Right lobe of liver (tissue), 6 donors: ENCODE results near the gene IGLL1. TPM values are rescaled to one million over a fixed set of nuclear protein-coding genes. Genes with fewer than 3 reads are reported as not detected.

Source experiments
- ATAC-seq, 4 donors: fragments of 200-7000 bp; cut with Tn5 transposase; one replicate each; pipeline ENCODE4 v1.9.1; 2020; ENCODE audit warnings: mild to moderate bottlenecking in 4 of 4, moderate library complexity in 4 of 4
- DNase-seq, 3 donors: peaks; one replicate each; pipeline ENCODE4 v3.0.0-alpha.2; 2020
- H3K27ac ChIP-seq, 3 donors: fragments of 200-600 bp; one replicate each; pipeline ENCODE4 v1.8.0; 2022
- H3K27me3 ChIP-seq, 2 donors: fragments of 200-600 bp; one replicate each; pipeline ENCODE4 v1.8.0; 2022
- H3K36me3 ChIP-seq, 4 donors: fragments of 200-600 bp; sonication (generic) in 1 of 4; one replicate each; pipeline versions ENCODE4 v1.5.1 to v1.8.0; 2017 to 2022; ENCODE audit warnings: control low read depth in 1 of 4
- H3K4me1 ChIP-seq, 4 donors: fragments of 200-600 bp; sonication (generic) in 1 of 4; one replicate each; pipeline versions ENCODE4 v1.5.1 to v1.8.0; 2017 to 2022; ENCODE audit warnings: control low read depth in 1 of 4
- H3K4me3 ChIP-seq, 3 donors: fragments of 200-600 bp; one replicate each; pipeline ENCODE4 v1.8.0; 2022
- H3K9me3 ChIP-seq, 4 donors: fragments of 200-600 bp; sonication (generic) in 1 of 4; one replicate each; pipeline versions ENCODE4 v1.5.1 to v1.8.0; 2017 to 2022; ENCODE audit warnings: control low read depth in 1 of 4
- CTCF ChIP-seq, 4 donors: fragments of 200-600 bp in 3 of 4; fragments of 450-650 bp in 1 of 4; IDR thresholded peaks; one replicate each; pipeline versions ENCODE4 v1.5.1 to v1.8.0; 2016 to 2022; ENCODE audit warnings: antibody characterized with exemption in 4 of 4, mild to moderate bottlenecking in 2 of 4
- POLR2A ChIP-seq: fragments of 450-650 bp; IDR thresholded peaks from one replicate; pipeline ENCODE4 v1.6.1; 2017; ENCODE audit warnings: antibody characterized with exemption, mild to moderate bottlenecking
- WGBS: methylation state at CpG from one replicate; pipeline ENCODE4 v1.1.6; 2018; ENCODE audit warnings: low coverage, low lambda C conversion rate; ENCODE audit not compliant: insufficient coverage; ENCODE audit errors: missing lambda C conversion rate; 5-methylcytosine and 5-hydroxymethylcytosine counted together
- intact Hi-C, 2 donors: fragments of 100-400 bp; cut with DNase I; formaldehyde crosslinking; loops; one replicate each; pipeline versions ENCODE4 v1.11.2 to v1.14.1; 2022
- total RNA-seq, 6 experiments: library from RNA; depleted of rRNA in 2 of 6; stranded (reverse); fragments of >200 nt in 2 of 6; fragmentation: NEBNext Ultra II Directional in 3 of 6; extraction: Animal tissue kit (Norgen Biotek cat#: 25700) in 3 of 6; gene quantifications; one replicate each; pipeline versions ENCODE4 v1.1.0 to v1.2.4, GENCODE V29; 2016 to 2023
- donor health status: DM: no; HTN: yes; CAD: no.
- donor health status: DM: no; HTN: no; CAD: no.
- donor health status: DM: no; HTN: no; CAD: no.
- donor health status: DM: no; HTN: yes; CAD: no.
- donor health status: DM: no; HTN: yes; CAD: no.

IGLL1 gene
- total RNA-seq, 6 experiments from 2014 or later: not detected

- Histone ChIP-seq H3K27ac (no peak overlapping the region), H3K4me3 (no peak overlapping the region), H3K9me3 (no peaks in the 10 kb centered on the region), H3K4me1 (no peaks in the 10 kb centered on the region), H3K27me3 (no peaks in the 10 kb centered on the region), H3K36me3 (no peaks in the 10 kb centered on the region)
- intact Hi-C loops: loop anchor here in 1 of 2 donors (10.0 kb wide), 1 partner anchor 115 kb away; no protein-coding TSS in a partner anchor
- no peak for DNase-seq
- 44% methylated on average over 4 of the region's 12 CpGs for WGBS
- ATAC-seq: no peak
- TF ChIP-seq POLR2A (no peak), CTCF (IDR thresholded peaks at IDR 0.05) (no peak)
Observed at GRCh38 chr22:23529166-23530103, 50.7 kb downstream of the IGLL1 start.

- no peak overlapping the region for H3K4me3 ChIP-seq
- no peak for TF ChIP-seq CTCF (IDR thresholded peaks at IDR 0.05)
- no peak for TF ChIP-seq POLR2A
- ATAC-seq (no peak), DNase-seq (no peak)
- no peaks in the 10 kb centered on the region for H3K9me3 ChIP-seq
- H3K27me3 ChIP-seq: no peaks in the 10 kb centered on the region
- no peak overlapping the region for H3K27ac ChIP-seq
- intact Hi-C loops: no loop called here
- 77% methylated on average over 17 of the region's 19 CpGs for WGBS
- no peaks in the 10 kb centered on the region for H3K4me1 ChIP-seq
- no peaks in the 10 kb centered on the region for H3K36me3 ChIP-seq
Observed at GRCh38 chr22:23527971-23528740, 51.9 kb downstream of the IGLL1 start.

- Histone ChIP-seq H3K36me3 (no peaks in the 10 kb centered on the region), H3K9me3 (no peaks in the 10 kb centered on the region), H3K4me1 (no peaks in the 10 kb centered on the region), H3K27ac (no peak overlapping the region), H3K27me3 (no peaks in the 10 kb centered on the region), H3K4me3 (no peak overlapping the region)
- intact Hi-C loops: no loop called here
- DNase-seq (no peak), ATAC-seq (no peak)
- WGBS: 85% methylated on average over 9 of the region's 17 CpGs
- no peak for TF ChIP-seq CTCF (IDR thresholded peaks at IDR 0.05)
- no peak for TF ChIP-seq POLR2A
Observed at GRCh38 chr22:23526596-23527316, 53.3 kb downstream of the IGLL1 start.

- TF ChIP-seq POLR2A: no peak
- no peak for TF ChIP-seq CTCF (IDR thresholded peaks at IDR 0.05)
- ATAC-seq (no peak), DNase-seq (no peak)
- Histone ChIP-seq H3K27me3 (no peaks in the 10 kb centered on the region), H3K27ac (no peak overlapping the region), H3K36me3 (no peaks in the 10 kb centered on the region), H3K9me3 (no peaks in the 10 kb centered on the region), H3K4me3 (no peak overlapping the region), H3K4me1 (peaks cover 0 to 10% (median 2%) of the 10 kb centered on the region in 4 donors)
- 72% methylated on average over 6 of the region's 11 CpGs for WGBS
- intact Hi-C loops: no loop called here
Observed at GRCh38 chr22:23525510-23525909, 54.6 kb downstream of the IGLL1 start.
